Measurements from ENCODE around the gene ZHX3.

- TF ChIP-seq, protein P1, sequence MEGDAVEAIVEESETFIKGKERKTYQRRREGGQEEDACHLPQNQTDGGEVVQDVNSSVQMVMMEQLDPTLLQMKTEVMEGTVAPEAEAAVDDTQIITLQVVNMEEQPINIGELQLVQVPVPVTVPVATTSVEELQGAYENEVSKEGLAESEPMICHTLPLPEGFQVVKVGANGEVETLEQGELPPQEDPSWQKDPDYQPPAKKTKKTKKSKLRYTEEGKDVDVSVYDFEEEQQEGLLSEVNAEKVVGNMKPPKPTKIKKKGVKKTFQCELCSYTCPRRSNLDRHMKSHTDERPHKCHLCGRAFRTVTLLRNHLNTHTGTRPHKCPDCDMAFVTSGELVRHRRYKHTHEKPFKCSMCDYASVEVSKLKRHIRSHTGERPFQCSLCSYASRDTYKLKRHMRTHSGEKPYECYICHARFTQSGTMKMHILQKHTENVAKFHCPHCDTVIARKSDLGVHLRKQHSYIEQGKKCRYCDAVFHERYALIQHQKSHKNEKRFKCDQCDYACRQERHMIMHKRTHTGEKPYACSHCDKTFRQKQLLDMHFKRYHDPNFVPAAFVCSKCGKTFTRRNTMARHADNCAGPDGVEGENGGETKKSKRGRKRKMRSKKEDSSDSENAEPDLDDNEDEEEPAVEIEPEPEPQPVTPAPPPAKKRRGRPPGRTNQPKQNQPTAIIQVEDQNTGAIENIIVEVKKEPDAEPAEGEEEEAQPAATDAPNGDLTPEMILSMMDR (IDR thresholded peaks at IDR 0.05; ENCODE audit: low read depth, low read length, missing input control) = no peak
- TF ChIP-seq YY1 (IDR thresholded peaks at IDR 0.05) (no peak), MAX (IDR thresholded peaks at IDR 0.05) (no peak), RAD21 (IDR thresholded peaks at IDR 0.05) (no peak), ZBTB33 (IDR thresholded peaks at IDR 0.05) (no peak), GABPA (IDR thresholded peaks at IDR 0.05 in 1 of 2, conservative IDR thresholded peaks at IDR 0.05 in 1 of 2) (no peak)
Observed at GRCh38 chr20:41352106-41352505, 34.6 kb upstream of the ZHX3 start.

All from liver (tissue), 3 donors.